ENCODE data around the gene ECHS1.

The ECHS1 gene

DNA sequence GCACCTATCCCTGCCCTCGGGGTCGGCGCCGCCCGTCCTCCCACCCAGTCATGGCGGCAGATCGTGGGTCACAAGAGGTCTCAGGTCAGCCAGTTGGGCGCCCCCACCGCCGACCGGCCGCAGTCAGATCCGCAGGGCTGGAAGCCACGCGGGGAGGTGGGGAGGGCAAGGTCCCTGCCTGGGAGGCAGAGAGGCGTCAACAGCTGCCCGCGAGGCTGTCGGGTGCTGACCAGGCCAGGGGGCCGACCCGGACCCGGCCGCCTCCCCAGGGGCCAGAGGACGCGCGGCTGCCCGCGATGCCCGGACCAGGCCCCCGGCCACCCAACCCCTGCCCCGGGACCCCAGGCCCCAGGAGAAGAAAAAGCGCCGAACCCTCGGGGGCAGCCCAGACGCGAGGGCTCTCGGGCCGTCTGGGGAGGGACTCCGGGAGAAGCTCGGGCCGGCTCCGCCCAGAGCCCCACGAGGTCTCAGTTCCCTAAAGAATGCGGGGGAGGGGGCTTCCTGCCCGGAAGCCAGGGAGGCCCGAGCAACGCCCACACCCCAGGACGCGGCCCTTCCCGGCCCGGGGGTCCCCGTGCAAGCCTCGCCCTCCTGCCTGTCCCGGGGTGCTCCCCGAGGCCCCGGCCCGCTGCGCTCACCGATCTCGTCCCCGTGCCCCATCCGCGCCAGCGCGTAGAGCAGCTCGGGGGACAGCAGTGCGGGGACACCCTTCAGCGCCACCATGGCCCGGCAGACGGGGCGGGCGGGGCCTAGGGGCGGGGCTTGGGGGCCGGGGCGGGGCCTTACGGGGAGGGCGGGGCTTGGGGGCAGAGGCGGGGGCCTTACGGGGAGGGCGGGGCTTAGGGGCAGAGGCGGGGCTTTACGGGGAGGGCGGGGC, 15.6 kb downstream of the ECHS1 start, which contains the start of gene FUOM:
Gene FUOM (minus strand): TSS at position 735 of the 877 bp plus-strand sequence. CDS start 12 bp downstream, at position 723.
- DNase-seq: peak; percentile 65

DNA sequence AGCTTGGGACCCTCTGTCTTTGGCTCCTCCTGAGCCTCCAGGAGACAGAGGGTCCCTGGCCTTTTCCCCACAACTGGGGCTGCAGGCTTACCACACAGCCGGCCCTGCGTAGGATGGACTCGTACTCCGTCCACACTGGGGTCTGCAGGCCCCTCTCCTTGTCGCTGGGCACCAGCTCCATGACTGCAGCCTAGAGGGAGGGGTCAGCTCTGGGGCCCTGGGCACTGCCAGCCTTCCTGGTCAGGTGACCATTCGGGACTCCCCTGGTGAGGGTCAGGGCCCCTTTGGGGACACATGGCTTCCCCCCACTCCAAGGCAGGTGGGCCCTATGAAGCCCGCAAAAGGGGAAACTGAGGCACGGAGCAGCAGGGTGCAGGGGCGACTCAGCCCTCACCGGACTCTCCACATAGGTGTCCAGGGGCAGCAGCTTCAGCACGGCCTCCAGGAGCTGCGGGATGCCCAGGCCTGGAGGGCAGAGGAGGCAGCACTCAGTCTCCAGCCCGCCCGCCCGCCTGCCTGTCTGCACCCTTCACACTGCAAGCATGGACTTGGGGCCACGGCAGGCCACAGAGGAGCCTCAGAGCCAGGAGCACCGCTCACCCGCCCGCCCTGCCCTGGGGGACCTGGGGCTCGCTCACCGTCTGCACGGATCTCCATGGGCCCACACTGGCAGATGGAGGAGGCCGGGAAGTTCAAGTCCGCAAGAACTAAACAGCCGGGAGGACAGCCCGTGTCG, 16.4 kb downstream of the ECHS1 start:
- no peak for DNase-seq

DNA sequence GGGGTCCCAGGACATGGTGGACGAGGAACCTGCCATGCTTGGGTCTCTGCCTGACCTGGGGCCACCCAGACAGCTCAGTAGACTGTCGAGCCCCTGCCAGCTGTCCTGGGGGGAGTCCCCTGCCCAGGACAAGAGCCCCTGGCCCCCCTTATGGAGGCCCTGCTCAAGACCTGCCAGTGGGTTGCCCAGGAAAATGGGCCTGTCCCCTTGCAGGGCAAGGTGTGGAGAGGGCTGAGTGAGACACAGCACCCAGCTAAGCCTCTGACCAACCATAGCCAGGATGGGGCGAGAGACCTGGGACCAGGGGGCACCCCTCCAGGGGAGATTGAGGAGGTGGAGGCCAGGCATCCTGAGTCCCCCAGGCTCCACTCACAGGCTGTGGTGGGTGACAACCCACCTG, 17.2 kb downstream of the ECHS1 start:
- no peak for DNase-seq

DNA sequence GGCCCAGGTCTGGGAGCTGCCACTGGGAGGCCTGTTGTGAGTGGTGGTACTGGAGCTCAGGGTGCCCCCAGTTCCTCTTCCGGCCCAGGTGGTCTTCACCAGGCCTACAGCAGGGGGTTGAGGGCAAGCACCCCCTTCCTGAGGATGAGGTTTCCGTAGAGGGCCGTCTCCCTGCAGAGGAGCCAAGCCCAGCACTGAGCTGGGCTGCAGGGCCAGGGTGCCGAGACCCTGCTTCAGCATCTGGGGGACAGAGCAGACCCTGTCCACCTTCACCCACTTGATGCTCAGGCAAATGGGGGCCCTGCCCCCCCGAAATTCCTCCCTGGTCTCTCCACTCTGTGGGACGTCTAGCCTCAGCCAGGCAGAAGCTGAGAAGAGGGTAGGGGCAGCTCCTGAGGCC, 17.9 kb downstream of the ECHS1 start:
- no peak for DNase-seq

DNA sequence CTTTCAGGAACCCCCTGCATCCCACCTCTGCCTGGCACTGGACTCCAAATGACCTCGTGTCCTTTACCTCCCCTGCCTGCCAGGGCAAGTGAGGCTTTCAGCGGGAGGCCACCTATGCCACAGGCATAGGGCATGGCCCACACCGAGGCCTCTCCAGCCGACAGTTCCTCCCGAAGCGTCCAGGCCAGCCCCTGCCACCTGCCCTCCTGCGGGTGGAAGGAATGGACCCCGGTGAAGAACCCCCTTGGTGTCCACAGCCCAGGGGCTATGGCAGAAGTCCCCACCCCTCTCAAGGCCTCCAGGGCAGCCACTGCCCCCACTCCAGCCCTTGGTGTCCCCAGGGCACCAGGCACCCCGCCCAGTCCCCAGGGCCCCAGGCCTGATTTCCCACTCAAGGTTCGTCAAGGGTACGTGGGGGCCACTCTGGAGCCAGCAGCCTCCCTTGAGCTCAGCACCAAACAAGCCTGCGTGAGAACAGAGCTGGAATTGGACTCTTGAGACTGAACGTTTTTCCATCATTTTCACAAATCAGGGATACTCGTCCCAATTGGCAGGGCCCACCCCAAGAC, 18.4 kb downstream of the ECHS1 start:
- no peak for DNase-seq

DNA sequence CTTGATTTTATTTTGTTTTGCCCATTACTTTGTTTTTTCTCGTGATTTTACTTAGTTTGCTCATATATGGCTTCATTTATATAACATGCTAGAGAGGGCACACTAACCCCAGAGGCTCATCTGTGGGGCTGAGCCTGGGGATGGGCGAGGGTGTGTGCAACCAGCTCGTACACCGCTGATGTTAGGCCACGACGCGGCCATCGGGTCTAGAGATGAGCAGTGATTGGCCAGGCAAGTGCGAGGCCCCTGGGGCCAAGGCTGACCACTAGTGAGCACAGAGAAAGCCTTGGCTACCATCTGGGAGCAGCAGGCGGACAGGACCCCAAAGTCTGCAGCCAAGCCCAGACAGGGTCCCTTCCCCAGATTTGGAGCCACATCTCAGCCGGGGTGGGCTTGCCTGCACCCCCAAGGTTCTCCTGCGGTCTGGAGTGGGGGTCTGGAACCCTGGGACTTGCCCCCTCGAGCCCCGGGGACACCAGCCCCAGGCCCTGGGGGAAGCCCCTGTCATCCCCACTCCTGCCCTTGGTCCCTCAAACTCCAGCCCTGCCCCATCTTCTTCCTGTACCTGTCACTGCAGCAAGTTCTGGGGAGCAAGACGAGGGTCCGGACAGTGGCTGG, 19.1 kb downstream of the ECHS1 start:
- no peak for DNase-seq

DNA sequence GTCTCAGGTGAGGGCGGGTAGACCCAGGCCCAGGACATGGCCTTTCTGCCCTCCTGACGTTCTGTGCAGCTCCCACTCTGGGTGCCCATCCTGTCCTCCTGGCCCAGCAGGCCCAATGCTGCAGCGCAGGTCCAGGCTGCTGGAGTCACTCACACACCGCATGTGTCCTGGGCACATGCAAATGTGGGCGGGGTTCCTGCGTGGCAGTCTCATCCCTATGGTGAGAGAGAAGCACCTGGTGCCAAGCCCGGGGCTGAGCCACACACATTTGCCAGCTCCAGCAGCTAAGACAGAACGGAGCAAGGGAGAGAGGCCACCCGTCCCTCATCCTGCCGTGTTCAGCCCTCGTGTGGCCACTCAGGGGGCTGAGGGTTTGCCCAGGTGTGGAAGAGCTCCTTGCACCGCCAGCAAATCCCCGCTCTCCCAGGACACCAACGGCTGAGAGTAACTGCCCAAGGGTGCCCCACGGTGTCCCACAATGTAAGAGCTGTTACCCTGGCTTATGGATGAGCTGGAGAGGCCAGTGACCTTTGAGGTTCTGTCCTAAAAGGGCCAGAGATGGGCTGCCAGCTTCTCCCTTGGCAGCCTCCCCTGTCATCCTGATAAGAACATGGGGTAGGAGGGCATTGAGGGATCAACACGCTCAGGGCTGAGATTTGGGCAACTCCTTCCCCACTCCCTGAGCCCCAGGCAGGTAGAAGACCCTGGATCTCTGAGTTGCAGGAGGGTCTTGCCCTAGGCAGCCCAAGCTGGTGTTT, 19.8 kb downstream of the ECHS1 start:
- DNase-seq: no peak

DNA sequence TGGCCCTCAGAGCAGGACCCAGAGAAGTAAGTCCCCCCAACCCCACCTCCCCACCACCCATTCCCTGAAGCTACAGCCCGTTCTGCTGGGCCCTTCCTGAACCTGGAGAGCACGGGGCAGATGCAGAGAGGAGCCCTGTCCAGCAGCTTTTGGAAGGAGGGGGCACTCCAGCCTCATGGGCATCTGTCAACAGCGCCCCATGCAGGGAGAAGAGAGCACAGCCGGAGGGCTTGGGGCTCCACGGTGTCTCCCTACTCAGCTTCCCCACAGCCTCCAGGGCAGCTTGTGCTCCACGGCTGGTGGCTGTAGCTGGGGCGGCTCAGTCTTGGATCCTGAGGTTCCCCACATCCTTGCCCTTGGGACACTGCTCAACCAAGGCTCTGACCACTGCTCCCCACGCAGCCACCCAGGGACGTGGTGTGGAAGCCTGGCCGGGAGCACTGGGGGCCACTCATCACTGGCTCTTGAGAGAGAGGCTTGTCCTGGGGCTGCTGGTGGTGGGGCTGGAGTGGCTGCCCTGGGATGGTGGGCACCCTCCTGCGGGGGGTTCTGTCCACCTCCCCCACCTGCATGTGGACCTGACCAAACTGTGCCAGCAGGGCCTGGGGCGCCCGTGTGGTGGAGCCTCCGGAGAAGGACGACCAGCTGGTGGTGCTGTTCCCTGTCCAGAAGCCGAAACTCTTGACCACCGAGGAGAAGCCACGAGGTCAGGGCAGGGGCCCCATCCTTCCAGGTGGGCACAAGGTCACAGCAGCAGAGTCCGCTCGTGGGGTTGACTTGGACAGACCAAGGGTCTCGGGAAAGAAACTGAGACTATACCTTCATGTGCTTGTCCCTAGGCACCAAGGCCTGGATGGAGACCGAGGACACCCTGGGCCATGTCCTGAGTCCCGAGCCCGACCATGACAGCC, 21.5 kb downstream of the ECHS1 start:
- DNase-seq: no peak

DNA sequence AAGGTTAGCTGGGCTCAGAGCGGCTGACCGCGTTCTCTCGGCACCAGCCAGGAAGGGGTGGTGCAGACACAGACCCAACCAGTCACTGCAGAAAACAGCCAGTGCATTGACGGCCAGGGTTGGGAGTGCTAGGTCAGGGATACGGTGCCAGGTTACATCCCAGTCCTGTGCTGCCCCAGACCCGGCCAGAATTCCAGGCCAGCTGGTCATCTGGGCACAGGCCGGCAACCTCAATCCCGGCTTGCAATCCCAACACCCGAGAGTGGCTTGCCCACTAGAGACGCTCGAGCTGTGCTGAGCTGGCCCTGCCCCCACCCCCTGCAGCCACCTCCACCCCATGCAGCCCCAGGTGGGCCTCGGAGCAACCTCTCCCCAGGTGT, 22.2 kb downstream of the ECHS1 start:
- no peak for DNase-seq

DNA sequence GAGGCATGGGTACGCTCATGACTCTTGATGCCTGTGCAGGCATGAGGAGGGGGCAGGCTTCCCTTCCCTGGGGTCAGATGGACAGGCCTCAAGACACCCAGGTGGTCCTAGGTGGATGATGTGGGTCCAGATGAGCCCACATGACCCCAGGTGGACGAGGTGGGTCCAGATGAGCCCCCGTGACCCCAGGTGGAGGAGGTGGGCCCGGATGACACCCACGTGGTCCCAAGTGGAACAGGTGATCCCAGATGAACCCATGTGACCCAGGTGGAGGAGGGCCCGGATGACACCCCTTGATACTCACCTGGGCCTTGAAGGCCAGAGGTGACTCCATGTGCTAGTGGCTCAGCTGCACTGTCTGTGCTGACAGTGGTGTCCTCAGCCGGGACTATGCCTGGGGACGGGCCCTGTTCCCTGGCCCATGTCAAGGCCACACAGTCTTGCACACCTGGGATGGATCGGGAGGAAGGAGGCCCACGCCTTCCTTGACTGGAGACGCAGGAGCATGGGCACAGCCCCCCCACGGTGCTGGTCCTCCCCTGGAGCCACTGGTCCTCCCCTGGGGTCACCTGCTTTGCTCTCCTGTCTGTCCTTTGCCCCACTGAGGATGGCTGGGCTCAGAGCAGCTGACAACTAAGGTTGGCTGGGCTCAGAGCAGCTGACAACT, 22.7 kb downstream of the ECHS1 start:
- no peak for DNase-seq

DNA sequence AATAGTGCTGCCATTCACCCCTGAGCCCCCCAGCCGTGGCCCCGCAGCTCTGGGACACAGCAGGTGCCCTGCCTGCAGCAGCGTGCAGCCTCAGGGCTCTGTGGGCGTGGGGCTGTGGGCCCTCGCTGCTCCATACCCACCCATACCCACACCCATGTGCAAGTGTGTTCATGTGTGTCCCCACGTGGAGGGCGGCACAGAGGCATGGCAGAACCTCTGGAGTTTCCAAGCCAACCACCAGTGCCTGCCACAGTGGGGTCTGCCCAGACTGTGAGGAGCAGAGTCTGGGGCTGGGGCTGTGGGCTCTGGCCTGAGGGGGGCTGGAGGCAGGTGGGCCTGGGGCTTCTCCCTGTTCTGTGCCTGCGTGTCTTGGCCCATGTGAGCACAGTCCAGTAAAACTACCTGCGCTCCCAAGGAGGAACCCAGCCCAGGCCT, 23.6 kb downstream of the ECHS1 start:
- DNase-seq: no peak

DNA sequence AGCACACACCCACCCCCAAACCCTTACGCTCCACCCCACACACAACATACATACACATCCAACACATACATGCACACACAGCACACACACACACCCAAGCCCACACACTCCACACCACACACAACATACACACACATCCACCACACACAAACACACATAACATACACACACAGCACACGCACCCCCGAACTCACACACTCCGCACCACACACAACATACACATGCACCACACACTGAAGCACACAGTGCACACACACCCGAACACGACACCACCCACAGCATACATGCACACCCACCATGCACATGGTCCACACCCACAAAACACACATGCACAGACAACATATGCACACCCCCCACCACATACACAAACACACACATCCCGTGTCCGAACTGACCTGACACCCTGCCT, 24.0 kb downstream of the ECHS1 start:
- DNase-seq: no peak

DNA sequence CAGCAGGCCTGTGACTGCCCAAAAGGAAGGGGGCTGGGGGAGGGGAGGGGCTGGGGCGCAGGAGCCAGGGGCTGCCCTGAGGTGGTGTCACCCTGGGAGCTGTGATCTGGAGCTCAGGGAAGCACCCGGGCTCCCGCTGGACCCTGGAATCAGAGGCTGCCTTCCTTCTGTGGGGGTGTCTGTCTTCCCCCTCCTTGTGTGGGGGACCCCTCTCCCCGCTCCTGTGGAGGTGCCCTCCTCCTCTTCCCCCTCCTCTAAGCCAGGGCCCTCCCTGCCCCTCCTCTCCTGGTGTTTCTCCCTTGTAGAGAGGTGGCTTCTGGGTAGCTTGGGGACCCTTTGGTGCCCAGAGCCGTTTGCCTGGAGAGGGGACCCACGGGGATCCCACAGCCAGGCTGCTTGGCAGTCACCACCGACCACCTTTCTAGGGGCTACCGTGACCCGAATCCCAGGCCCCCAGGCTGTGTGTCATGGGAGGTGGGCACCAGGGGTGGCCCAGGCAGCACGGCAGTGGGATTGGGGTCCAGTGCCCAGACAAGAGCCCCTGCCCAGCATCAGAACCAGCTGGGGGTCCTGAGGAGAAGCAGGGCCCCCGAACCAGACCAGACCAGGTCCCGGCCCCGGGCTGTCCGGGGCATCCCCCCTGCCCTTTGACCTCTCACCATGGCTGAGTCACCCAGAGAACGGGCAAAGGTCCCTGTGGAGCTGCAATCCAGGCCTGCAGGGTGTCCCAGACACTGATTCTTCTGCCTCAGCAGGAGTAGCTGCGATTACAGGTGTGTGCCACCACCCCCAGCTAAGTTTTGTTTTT, 25.2 kb downstream of the ECHS1 start:
- DNase-seq: no peak

DNA sequence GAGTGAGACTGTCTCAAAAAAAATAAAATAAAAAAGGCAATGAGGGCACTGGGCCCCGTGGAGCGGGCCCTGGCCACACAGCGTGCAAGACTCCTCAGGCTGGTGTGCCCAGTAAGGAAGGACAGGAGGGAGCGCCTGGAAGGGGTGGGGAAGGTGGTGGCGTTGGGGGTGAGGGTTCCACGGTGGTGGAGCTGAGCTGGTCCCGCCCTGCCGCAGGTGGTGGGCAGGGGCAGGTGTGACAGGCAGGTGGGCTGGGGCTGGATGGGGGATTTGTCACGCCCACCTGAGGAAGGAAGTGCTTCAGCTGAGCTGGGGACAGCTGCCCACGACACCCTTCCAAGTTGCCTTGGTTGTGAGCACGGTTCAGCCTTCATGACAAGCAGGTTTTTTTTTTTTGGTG, 26.7 kb downstream of the ECHS1 start:
- no peak for DNase-seq

DNA sequence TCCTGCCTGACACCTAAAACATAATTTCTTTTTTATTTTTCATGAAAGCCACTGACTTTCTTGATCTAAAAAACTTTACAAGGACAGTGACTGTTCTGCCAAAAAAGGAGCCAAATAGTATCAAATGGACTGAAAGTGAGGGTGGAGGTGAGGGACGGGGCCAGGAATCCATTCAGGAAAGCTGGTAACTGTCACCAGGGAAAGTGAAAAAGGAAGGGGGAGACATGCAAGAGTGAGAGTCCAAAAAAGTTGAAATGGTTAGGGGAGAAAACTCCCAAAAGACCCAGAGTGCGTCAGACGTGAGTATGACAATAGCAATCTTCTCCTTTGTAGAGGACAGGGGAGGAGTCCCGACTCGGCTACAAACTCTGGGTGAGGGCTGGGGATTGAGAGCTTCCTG, 28.9 kb downstream of the ECHS1 start:
- no peak for DNase-seq

DNA sequence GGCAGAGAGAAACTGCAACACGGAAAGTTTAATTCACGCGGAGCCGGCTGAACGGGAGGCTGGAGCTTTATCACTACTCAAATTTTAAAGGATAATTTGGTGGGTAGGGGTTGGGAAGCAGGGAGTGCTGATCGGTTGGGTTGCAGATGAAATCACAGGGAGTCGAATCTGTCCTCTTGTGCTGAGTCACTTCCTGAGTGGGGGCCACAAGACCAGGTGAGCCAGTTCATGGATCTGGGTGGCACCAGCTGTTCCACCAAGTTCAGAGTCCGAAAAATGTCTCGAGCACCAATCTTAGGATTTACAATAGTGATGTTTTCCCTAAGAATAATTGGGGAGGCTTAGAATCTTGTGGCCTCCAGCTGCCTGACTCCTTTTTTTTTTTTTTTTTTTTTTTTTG, 29.6 kb downstream of the ECHS1 start:
- no peak for DNase-seq

DNA sequence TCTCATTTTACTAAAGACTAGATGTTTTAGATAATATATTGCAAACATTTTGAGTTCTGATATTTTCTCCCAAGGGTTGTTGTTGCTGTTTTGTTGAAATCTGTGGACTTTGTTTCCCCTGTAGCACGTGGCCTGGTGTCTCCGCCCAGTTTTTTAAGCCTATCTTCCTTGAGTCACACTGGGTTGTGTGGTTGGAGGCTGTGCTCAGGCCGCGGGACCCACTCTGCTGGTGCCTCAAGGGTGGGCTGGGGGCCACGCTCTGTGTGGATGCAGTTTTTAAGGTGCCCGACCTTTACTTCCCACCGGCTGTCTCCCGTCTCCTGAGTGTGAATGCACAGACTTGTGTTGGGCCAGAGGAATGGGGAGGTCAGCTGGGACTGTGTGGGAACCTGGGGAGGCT, 30.2 kb downstream of the ECHS1 start:
- DNase-seq: no peak

DNA sequence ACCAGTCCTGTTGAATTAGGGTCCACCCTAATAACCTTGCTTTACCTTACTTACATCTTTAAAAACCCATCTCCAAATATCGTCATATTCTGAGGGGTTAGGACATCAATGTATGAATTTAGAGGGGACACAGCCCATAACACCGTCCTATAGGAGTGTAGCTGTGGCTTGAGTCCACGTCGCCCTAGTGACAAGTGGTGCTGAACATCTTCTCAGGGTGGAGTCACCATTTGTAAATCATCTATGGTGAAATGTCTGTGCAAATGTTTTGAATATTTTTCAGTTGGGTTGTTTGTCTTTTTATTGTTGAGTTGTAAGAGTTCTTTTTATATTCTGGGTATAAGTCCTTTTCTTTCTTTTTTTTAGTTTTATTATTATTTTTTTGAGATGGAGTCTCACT, 31.2 kb downstream of the ECHS1 start:
- no peak for DNase-seq

DNA sequence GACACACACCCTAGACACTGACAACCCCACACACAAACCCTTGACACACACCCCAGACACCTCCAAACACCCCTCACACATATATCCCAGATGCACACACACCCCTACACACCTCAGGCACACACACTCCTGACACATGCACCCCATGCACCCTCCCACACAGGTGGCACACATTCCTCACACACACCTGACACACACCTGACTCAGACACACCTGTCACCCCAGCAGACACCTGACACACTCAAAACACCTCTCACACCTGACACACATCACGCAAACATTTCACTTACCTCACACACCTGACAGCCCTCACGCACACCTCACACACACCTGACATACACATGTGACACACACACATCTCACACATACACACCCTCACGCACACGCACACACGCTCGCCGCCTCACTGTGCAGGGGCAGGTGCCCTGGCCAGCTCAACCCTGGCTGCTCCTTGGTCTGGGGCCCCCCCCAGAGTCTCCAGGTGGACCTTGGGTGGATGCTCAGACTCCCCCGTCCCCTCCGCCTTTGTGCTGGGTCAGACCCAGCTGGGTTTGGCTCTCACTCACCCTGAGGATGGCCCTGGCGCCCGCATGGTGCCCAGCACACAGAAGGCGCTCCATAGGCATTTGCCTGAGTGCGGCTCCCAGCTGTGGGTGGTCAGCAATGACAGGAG, 33.3 kb downstream of the ECHS1 start:
- DNase-seq: no peak

Measured in femur (tissue), 1 donor.